ENCODE results near the gene FAM131C.

FAM131C gene

GRCh38 chr1:16047791-16048475 is 25.5 kb downstream of the FAM131C start:
- no peak for TF ChIP-seq CTCF (IDR thresholded peaks at IDR 0.05)

- TF ChIP-seq CTCF (IDR thresholded peaks at IDR 0.05), result no peak
These were observed 26.6 kb downstream of the FAM131C start for GRCh38 chr1:16046842-16047241.

- no peak for TF ChIP-seq CTCF (IDR thresholded peaks at IDR 0.05)
These were observed 29.5 kb downstream of the FAM131C start for GRCh38 chr1:16043950-16044349.

DNA sequence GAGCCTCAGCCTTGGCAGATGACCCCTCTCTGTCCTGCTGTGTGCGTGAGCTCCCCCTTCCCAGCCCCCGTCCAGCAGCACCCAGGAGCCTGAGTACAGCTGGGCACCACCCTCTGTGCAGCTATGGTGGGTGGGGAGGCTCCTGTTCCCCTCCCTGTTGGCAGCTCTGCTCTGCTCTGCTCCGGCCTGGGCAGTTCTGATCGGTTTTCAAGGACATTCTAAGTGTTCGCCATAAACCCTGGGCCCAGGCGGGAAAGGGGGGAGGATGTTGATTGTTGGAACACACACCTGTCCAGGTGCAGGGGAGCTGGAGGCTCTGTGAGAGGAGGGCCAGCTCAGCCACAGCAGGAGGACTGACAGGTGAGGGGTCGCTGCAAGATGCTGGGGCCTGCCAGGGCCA is 29.9 kb downstream of the FAM131C start, which contains the start of gene CLCNKB:
TSS of gene CLCNKB (plus strand) at position 262 of the 400 bp plus-strand sequence. CDS start 711 bp downstream, outside the sequence.
- no peak for TF ChIP-seq CTCF (IDR thresholded peaks at IDR 0.05)

DNA sequence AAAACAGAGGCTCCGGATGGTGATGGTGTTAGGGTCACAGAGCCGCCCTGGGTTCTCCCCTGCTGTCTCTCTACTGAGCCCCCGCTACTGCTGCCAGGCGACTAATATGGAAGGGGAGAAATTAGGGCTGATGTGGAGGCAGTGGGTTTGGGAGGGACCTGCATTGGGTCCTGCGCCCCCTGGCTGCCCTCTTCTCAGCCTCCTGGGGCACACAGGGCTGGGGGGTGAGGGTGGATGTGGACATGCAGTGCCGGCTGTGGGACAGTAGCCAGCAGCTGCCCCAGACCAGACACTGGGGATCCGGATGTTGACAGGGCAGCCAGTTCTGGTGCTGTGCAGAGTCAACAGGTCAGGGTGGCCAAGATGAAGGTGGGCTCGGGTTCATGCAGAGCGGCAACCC is 31.4 kb downstream of the FAM131C start:
- TF ChIP-seq CTCF (IDR thresholded peaks at IDR 0.05), result no peak

DNA sequence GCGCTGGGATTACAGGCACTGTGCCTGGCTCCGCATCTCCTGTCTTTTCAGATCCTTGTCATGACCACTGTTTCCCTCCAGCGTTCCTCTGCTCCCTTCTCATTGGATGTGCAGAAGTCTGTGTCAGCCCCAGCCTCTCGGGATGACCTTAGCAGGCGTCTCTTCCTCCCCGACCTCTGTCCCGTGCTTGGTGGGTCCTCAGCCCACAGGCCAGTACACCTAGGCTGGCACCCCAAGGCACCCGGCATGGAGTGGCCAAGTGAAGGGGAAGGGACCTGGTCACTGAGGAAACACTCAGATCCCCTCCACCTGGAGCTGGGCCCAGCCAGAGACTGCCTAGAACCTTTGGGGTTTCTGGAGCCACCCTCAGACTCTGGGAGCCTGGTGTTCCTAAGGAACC is 32.3 kb downstream of the FAM131C start:
- TF ChIP-seq CTCF (IDR thresholded peaks at IDR 0.05), result no peak

DNA sequence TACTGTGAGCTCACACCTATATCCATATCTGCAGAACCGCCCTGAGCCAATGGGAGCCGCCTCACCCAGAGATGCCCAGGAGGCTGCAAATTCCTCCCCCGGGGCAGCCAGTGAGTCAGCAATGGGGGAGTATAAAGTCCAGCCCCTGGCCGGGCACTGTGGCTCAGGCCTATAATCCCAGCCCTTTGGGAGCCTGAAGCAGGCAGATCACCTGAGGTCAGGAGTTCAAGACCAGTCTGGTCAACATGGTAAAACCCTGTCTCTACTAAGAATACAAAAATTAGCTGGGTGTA is 34.9 kb downstream of the FAM131C start:
- no peak for TF ChIP-seq CTCF (IDR thresholded peaks at IDR 0.05)

Measured in LNCAP (cell line).